K562 (cell line): ENCODE results near the gene OR2A14. TPM values are rescaled to one million over a fixed set of nuclear protein-coding genes. Genes with fewer than 3 reads are reported as not detected.
A peak's percentile ranks its signal among the peaks of the same experiment; 100 is the strongest.

ENCODE experiments used
- ATAC-seq: fragments of 200-7000 bp; cut with Tn5 transposase; 3 replicates; pipeline ENCODE4 v1.9.1; 2020; ENCODE audit warnings: moderate library complexity
- BruUV-seq: library from RNA; stranded (reverse); fragments of 400-500 nt; replicated peaks from 2 replicates; lab custom pipeline; 2021; lab: Mats Ljungman, UMichigan
- CTCF ChIA-PET: fragments of 300-600 bp; formaldehyde crosslinking; extraction: SDS; loops from one replicate; lab custom pipeline; 2021; ENCODE audit warnings: low intra/inter-chr PET ratio; lab: Yijun Ruan, JAX
- POLR2A ChIA-PET: fragments of 300-600, 350-650 bp; sonication (Branson Sonifier 250); formaldehyde crosslinking; extraction: SDS; loops from one replicate; lab custom pipeline; 2021; ENCODE audit warnings: antibody characterized with exemption, inconsistent platforms; lab: Yijun Ruan, JAX
- DNase-seq, 4 experiments: peaks; one replicate each; pipeline versions ENCODE4 v3.0.0 to v3.0.0-alpha.2; 2011 to 2018; ENCODE audit warnings: low spot score in 3 of 4, mixed read lengths in 3 of 4; ENCODE audit errors: extremely low read depth in 1 of 4
- FAIRE-seq: peaks from 2 replicates; lab custom pipeline; 2011; peaks lifted over from hg19 to GRCh38; lab: Jason Lieb, UNC
- H2AFZ ChIP-seq: 2 replicates; pipeline ENCODE4 v1.6.0; 2011; ENCODE audit warnings: low read depth, low read length, control low read depth, inconsistent platforms
- H3K27ac ChIP-seq: fragments of 200-600 bp; 3 replicates; pipeline ENCODE4 v1.8.0; 2011; ENCODE audit warnings: low read depth, mild to moderate bottlenecking, control low read depth, inconsistent platforms, low read length, moderate library complexity, mixed read lengths; ENCODE audit errors: extremely low read depth
- H3K27me3 ChIP-seq, 2 experiments: fragments of 300-600 bp in 1 of 2; 2 replicates in 1 of 2; 3 replicates in 1 of 2; pipeline versions ENCODE4 v1.6.0 to v1.8.0; 2011; ENCODE audit warnings: inconsistent platforms in 2 of 2, low read length in 2 of 2, mild to moderate bottlenecking in 1 of 2, mixed read lengths in 1 of 2, moderate library complexity in 1 of 2; ENCODE audit not compliant: control insufficient read depth in 2 of 2, insufficient read depth in 2 of 2
- H3K36me3 ChIP-seq: fragments of 300-600 bp; 3 replicates; pipeline ENCODE4 v1.8.0; 2011; ENCODE audit warnings: mild to moderate bottlenecking, low read length, inconsistent platforms; ENCODE audit not compliant: control insufficient read depth, insufficient read depth
- H3K4me1 ChIP-seq, 2 experiments: fragments of 200-600 bp in 1 of 2; replicated peaks in 1 of 2; 2 replicates in 1 of 2; 3 replicates in 1 of 2; pipeline versions ENCODE4 v1.5.1 to v1.8.0; 2011; ENCODE audit warnings: inconsistent platforms in 2 of 2, low read length in 2 of 2, mild to moderate bottlenecking in 1 of 2, mixed read lengths in 1 of 2, moderate library complexity in 1 of 2; ENCODE audit not compliant: control insufficient read depth in 2 of 2, insufficient read depth in 2 of 2
- H3K4me2 ChIP-seq: 2 replicates; pipeline ENCODE4 v1.6.1; 2011; ENCODE audit warnings: low read length, control low read depth, inconsistent platforms, mixed read lengths; ENCODE audit not compliant: insufficient read depth
- H3K4me3 ChIP-seq: fragments of 200-600 bp; sonication (generic), shearing (Covaris generic); 2 replicates; pipeline ENCODE4 v1.5.1; 2016; ENCODE audit warnings: control low read depth, inconsistent platforms
- H3K79me2 ChIP-seq: fragments of 200-600 bp; 3 replicates; pipeline ENCODE4 v1.8.0; 2011; ENCODE audit warnings: low read length, inconsistent platforms; ENCODE audit not compliant: control insufficient read depth, insufficient read depth
- H3K9ac ChIP-seq, 2 experiments: 2 replicates each; pipeline versions ENCODE4 v1.6.0 to v1.6.1; 2011; ENCODE audit warnings: low read depth in 2 of 2, low read length in 2 of 2, control low read depth in 1 of 2, inconsistent platforms in 1 of 2, mild to moderate bottlenecking in 1 of 2, mixed read lengths in 1 of 2; ENCODE audit not compliant: insufficient read depth in 1 of 2
- H3K9me1 ChIP-seq: one replicate; pipeline ENCODE4 v1.6.0; 2011; ENCODE audit warnings: inconsistent platforms, mild to moderate bottlenecking, low read length, moderate library complexity; ENCODE audit not compliant: control insufficient read depth, insufficient read depth
- H3K9me3 ChIP-seq: replicated peaks from 2 replicates; pipeline ENCODE4 v1.5.1; 2011; ENCODE audit warnings: low read depth, low read length, inconsistent platforms; ENCODE audit not compliant: control insufficient read depth, insufficient read depth
- H4K20me1 ChIP-seq: replicated peaks from 2 replicates; pipeline ENCODE4 v1.6.1; 2011; ENCODE audit warnings: low read length, inconsistent platforms, mixed read lengths; ENCODE audit not compliant: control insufficient read depth, insufficient read depth
- E2F5 ChIP-seq: sonication (generic); formaldehyde crosslinking; IDR thresholded peaks from 2 replicates; pipeline ENCODE4 v1.8.0; 2022; ENCODE audit warnings: mild to moderate bottlenecking, missing genetic modification reagents
- KLF13 ChIP-seq: fragments of 450-650 bp; IDR thresholded peaks from 2 replicates; pipeline ENCODE4 v1.6.1; 2016; ENCODE audit warnings: missing genetic modification characterization, low read depth, mild to moderate bottlenecking, missing compliant biosample characterization, moderate library complexity, borderline replicate concordance
- MAFK ChIP-seq: IDR thresholded peaks from 2 replicates; pipeline ENCODE4 v1.6.1; 2011; ENCODE audit warnings: low read length, improper control_type of control experiment
- RAD21 ChIP-seq, 2 experiments: fragments of 250-450 bp in 1 of 2; fragments of 450-650 bp in 1 of 2; sonication (Bioruptor Pico) in 1 of 2; formaldehyde crosslinking in 1 of 2; IDR thresholded peaks in 1 of 2; conservative IDR thresholded peaks in 1 of 2; 2 replicates each; pipeline versions ENCODE4 v1.4.0 to v1.8.0; 2020 to 2022; ENCODE audit warnings: mild to moderate bottlenecking in 2 of 2, moderate library complexity in 1 of 2
- SETDB1 ChIP-seq: IDR thresholded peaks from one replicate; pipeline ENCODE4 v1.6.1; 2012; ENCODE audit warnings: low read length, control low read depth, inconsistent platforms
- USF1 ChIP-seq: sonication (generic); formaldehyde crosslinking; IDR thresholded peaks from 2 replicates; pipeline ENCODE4 v1.9.0; 2022; ENCODE audit warnings: mild to moderate bottlenecking, missing genetic modification reagents
- YY1 ChIP-seq, 3 experiments: IDR thresholded peaks; 2 replicates each; pipeline ENCODE4 v1.6.1; 2011; ENCODE audit warnings: low read length in 2 of 3, mild to moderate bottlenecking in 2 of 3, moderate library complexity in 2 of 3, borderline replicate concordance in 1 of 3, control low read depth in 1 of 3, low read depth in 1 of 3; ENCODE audit not compliant: insufficient read depth in 3 of 3, insufficient replicate concordance in 2 of 3, control insufficient read depth in 1 of 3, insufficient read length in 1 of 3; ENCODE audit errors: extremely low read depth in 1 of 3
- ZNF655 ChIP-seq: fragments of 250-450 bp; sonication (Bioruptor Pico); IDR thresholded peaks from 2 replicates; pipeline ENCODE4 v1.5.0; 2021
- WGBS: fragments of 100-300 bp; shearing (Covaris generic); methylation state at CpG from one replicate; pipeline ENCODE4 v1.1.6; 2016; ENCODE audit warnings: low coverage, mixed read lengths; ENCODE audit not compliant: insufficient coverage; ENCODE audit errors: missing lambda C conversion rate; 5-methylcytosine and 5-hydroxymethylcytosine counted together
- in situ Hi-C: fragments of 300-500 bp; cut with MboI; formaldehyde crosslinking; loops from 4 replicates; pipeline ENCODE4 v1.15.0; 2018; ENCODE audit warnings: inconsistent platforms, mixed read lengths
- intact Hi-C: fragments of 100-400 bp; cut with micrococcal nuclease; formaldehyde crosslinking; loops from 2 replicates; pipeline ENCODE4 v1.14.2; 2022
- polyA plus RNA-seq, 8 experiments: library from polyadenylated mRNA; depleted of rRNA in 4 of 8; stranded (reverse) in 5 of 8; unstranded in 3 of 8; fragments of >200 nt; fragmentation: Nextera tagmentation in 2 of 8; fragmentation: Illumina TruSeq in 1 of 8; extraction: Ambion mirVana in 2 of 8; extraction: Trizol in 1 of 8; gene quantifications; 2 replicates each; pipeline versions ENCODE4 v1.2.1 to v1.2.3, GENCODE V29; 2011 to 2014; ENCODE audit warnings: inconsistent platforms in 1 of 8, missing spikeins in 1 of 8
- total RNA-seq, 7 experiments: library from RNA; depleted of rRNA in 6 of 7; stranded (reverse); fragments of >200 nt in 6 of 7; fragmentation: Illumina TruSeq in 2 of 7; extraction: Trizol in 2 of 7; gene quantifications; 2 replicates each; pipeline versions ENCODE4 v1.2.1 to v1.2.3, GENCODE V29; 2011 to 2021; ENCODE audit warnings: low replicate concordance in 1 of 7

The OR2A14 gene
- total and polyA plus RNA-seq, 9 of the 15 experiments (the other 6 are each of a cell fraction or from before 2014, with no cell fraction given): not detected

GRCh38 chr7:144127714-144128334 lies 4.8 kb downstream of the OR2A14 start:
- H3K27me3 ChIP-seq: no peaks in the 10 kb centered on the region
- WGBS: 0% methylated on average over 6 of the region's 6 CpGs
- H3K9ac ChIP-seq: no peak overlapping the region
- no peaks in the 10 kb centered on the region for H3K4me1 ChIP-seq
- H3K4me2 ChIP-seq: no peak overlapping the region
- no peaks in the 10 kb centered on the region for H3K9me1 ChIP-seq
- H3K4me3 ChIP-seq: no peak overlapping the region
- in situ Hi-C loops: no loop called here
- CTCF ChIA-PET: interaction anchor here (0.5 to 2.2 kb wide), 3 partner anchors 391 to 1416 kb away, joined by 3 to 26 read pairs (median 5); no protein-coding TSS in a partner anchor
- BruUV-seq: no TSS peak
- no peaks in the 10 kb centered on the region for H3K9me3 ChIP-seq
- DNase-seq: peak; percentile 89 to 95 (median 94)
- no peaks in the 10 kb centered on the region for H3K79me2 ChIP-seq
- ATAC-seq: peak; percentile 100
- no peak overlapping the region for H3K27ac ChIP-seq
- H3K36me3 ChIP-seq: no peaks in the 10 kb centered on the region
- POLR2A ChIA-PET: interaction anchor here (0.6 to 1.2 kb wide), 7 partner anchors 10 to 1007 kb away, joined by 3 to 7 read pairs (median 4); no protein-coding TSS in a partner anchor
- H4K20me1 ChIP-seq: no peaks in the 10 kb centered on the region
- H2AFZ ChIP-seq: no peak overlapping the region
- intact Hi-C loops: no loop called here
- peak; percentile 92 for FAIRE-seq
- TF ChIP-seq KLF13 (tag) (no peak), RAD21 (CRISPR knock-in tag; conservative IDR thresholded peaks at IDR 0.05 in 1 of 2, IDR thresholded peaks at IDR 0.05 in 1 of 2) (peak; percentile 94), YY1 (IDR thresholded peaks at IDR 0.05; ENCODE audit: borderline replicate concordance in 1 of 3, control insufficient read depth in 1 of 3, extremely low read depth in 1 of 3, insufficient read depth in 3 of 3, insufficient read length in 1 of 3, insufficient replicate concordance in 2 of 3, low read depth in 1 of 3, low read length in 2 of 3) (peak in 1 of 3 experiments; percentile 30), USF1 (CRISPR knock-in tag) (peak; percentile 89), E2F5 (CRISPR knock-in tag) (no peak), ZNF655 (no peak), SETDB1 (peak; percentile 42), MAFK (no peak)
